Suprapubic skin (tissue), 4 donors: ENCODE data around the gene GCC2. TPM values are rescaled to one million over a fixed set of nuclear protein-coding genes. Genes with fewer than 3 reads are reported as not detected.

Experiments used
- total RNA-seq, 4 donors: library from RNA; depleted of rRNA; stranded (reverse); fragments of >200 nt; gene quantifications; one replicate each; pipeline ENCODE4 v1.1.0, GENCODE V29; 2016

Gene GCC2
- total RNA-seq, 4 donors from 2014 or later, result 11.0 to 46.7 (median 16.5) TPM

Other genes with a start within 250 kb of the GCC2 start
- not detected for gene SULT1C3, start 209.2 kb upstream of the GCC2 start, total RNA-seq
- gene SULT1C2, start 160.3 kb upstream of the GCC2 start, total RNA-seq, result not detected
- 1 to 10 TPM in 1 of 4 donors, under 1 TPM in 2, not detected in 1; 0.34 to 1.5 (median 0.48) TPM for gene SULT1C4, start 71.3 kb upstream of the GCC2 start, total RNA-seq
- 10 to 100 TPM; 55.5 to 87.2 (median 68.7) TPM for gene LIMS1, start 85.3 kb downstream of the GCC2 start, total RNA-seq